GM21825 (cell line): ENCODE measurements around the gene ADRA2C.

ENCODE experiments used
- ATAC-seq: cut with Tn5 transposase; IDR thresholded peaks from one replicate; pipeline ENCODE4 v1.9.1; 2021; ENCODE audit warnings: mild to moderate bottlenecking, moderate library complexity; ENCODE audit not compliant: unreplicated experiment

The ADRA2C gene

GRCh38 chr4:3756343-3757059, 9.7 kb upstream of the ADRA2C start:
- no peak for ATAC-seq

GRCh38 chr4:3759236-3759635, 6.9 kb upstream of the ADRA2C start:
- no peak for ATAC-seq

GRCh38 chr4:3760346-3760745, 5.8 kb upstream of the ADRA2C start:
- no peak for ATAC-seq

- no peak for ATAC-seq
Observed at GRCh38 chr4:3760841-3761240, 5.3 kb upstream of the ADRA2C start.

GRCh38 chr4:3762264-3762663, 3.9 kb upstream of the ADRA2C start:
- ATAC-seq: no peak

GRCh38 chr4:3762753-3763549, 3.2 kb upstream of the ADRA2C start:
- ATAC-seq: no peak

GRCh38 chr4:3765271-3766035, 732 bp upstream of the ADRA2C start:
- ATAC-seq: no peak

GRCh38 chr4:3766785-3767569, 792 bp downstream of the ADRA2C start:
- no peak for ATAC-seq

- no peak for ATAC-seq
Observed at GRCh38 chr4:3767570-3768288, 1.5 kb downstream of the ADRA2C start.

- ATAC-seq: no peak
Observed at GRCh38 chr4:3768842-3769641, 2.9 kb downstream of the ADRA2C start.

- ATAC-seq: no peak
Observed at GRCh38 chr4:3769642-3770184, 3.5 kb downstream of the ADRA2C start.

- ATAC-seq: no peak
Observed at GRCh38 chr4:3770323-3771163, 4.4 kb downstream of the ADRA2C start.

- no peak for ATAC-seq
Observed at GRCh38 chr4:3771164-3771809, 5.1 kb downstream of the ADRA2C start.

GRCh38 chr4:3771939-3772495, 5.8 kb downstream of the ADRA2C start:
- ATAC-seq: no peak

GRCh38 chr4:3772632-3773031, 6.4 kb downstream of the ADRA2C start:
- no peak for ATAC-seq

GRCh38 chr4:3773552-3774001, 7.4 kb downstream of the ADRA2C start:
- no peak for ATAC-seq

GRCh38 chr4:3774253-3774883, 8.2 kb downstream of the ADRA2C start:
- no peak for ATAC-seq
